Heart left ventricle (tissue), 16 donors: Measurements from ENCODE around the gene MYH15. TPM values are rescaled to one million over a fixed set of nuclear protein-coding genes. Genes with fewer than 3 reads are reported as not detected.

Experiments used
- ATAC-seq, 4 donors: fragments of 200-7000 bp; cut with Tn5 transposase; one replicate each; pipeline ENCODE4 v1.9.1; 2020 to 2022; ENCODE audit warnings: moderate library complexity in 4 of 4, mild to moderate bottlenecking in 3 of 4, moderate number of reproducible peaks in 1 of 4
- DNase-seq, 5 donors: peaks; one replicate each; pipeline ENCODE4 v3.0.0-alpha.2; 2020
- H3K27ac ChIP-seq, 12 donors: fragments of 200-600 bp; sonication (generic) in 4 of 12; one replicate each; pipeline versions ENCODE4 v1.5.0 to v1.8.0; 2016 to 2022; ENCODE audit warnings: mild to moderate bottlenecking in 2 of 12
- H3K27me3 ChIP-seq, 9 donors: fragments of 200-600 bp; sonication (generic) in 2 of 9; one replicate each; pipeline versions ENCODE4 v1.5.1 to v1.8.0; 2016 to 2022; ENCODE audit warnings: mild to moderate bottlenecking in 3 of 9
- H3K36me3 ChIP-seq, 9 donors: fragments of 200-600 bp; sonication (generic) in 2 of 9; one replicate each; pipeline versions ENCODE4 v1.5.0 to v1.8.0; 2018 to 2022; ENCODE audit warnings: mild to moderate bottlenecking in 2 of 9
- H3K4me1 ChIP-seq, 12 donors: fragments of 200-600 bp; sonication (generic) in 4 of 12; one replicate each; pipeline versions ENCODE4 v1.5.0 to v1.8.0; 2016 to 2022; ENCODE audit warnings: mild to moderate bottlenecking in 3 of 12
- H3K4me3 ChIP-seq, 12 donors: fragments of 200-600 bp; sonication (generic) in 4 of 12; one replicate each; pipeline versions ENCODE4 v1.5.0 to v1.8.0; 2017 to 2022; ENCODE audit warnings: mild to moderate bottlenecking in 9 of 12, moderate library complexity in 4 of 12
- H3K9me3 ChIP-seq, 12 donors: fragments of 200-600 bp; sonication (generic) in 4 of 12; one replicate each; pipeline versions ENCODE4 v1.5.0 to v1.8.0; 2016 to 2022; ENCODE audit warnings: mild to moderate bottlenecking in 1 of 12
- CTCF ChIP-seq, 12 donors: fragments of 200-600 bp; sonication (generic) in 4 of 12; IDR thresholded peaks; one replicate each; pipeline versions ENCODE4 v1.5.0 to v1.8.0; 2018 to 2022; ENCODE audit warnings: antibody characterized with exemption in 12 of 12, mild to moderate bottlenecking in 5 of 12
- POLR2A ChIP-seq, 2 donors: fragments of 450-650 bp; IDR thresholded peaks; one replicate each; pipeline ENCODE4 v1.6.1; 2017; ENCODE audit warnings: antibody characterized with exemption in 2 of 2, mild to moderate bottlenecking in 2 of 2, moderate library complexity in 2 of 2
- WGBS, 4 donors: extraction: QIAGEN DNeasy Blood & Tissue Kit in 2 of 4; methylation state at CpG; one replicate each; pipeline versions ENCODE4 v1.1.5 to v1.1.7; 2013 to 2018; 5-methylcytosine and 5-hydroxymethylcytosine counted together
- intact Hi-C, 10 donors: fragments of 100-400 bp; cut with DNase I; formaldehyde crosslinking; loops; one replicate each; pipeline versions ENCODE4 v1.11.1 to v1.14.2; 2022
- polyA plus RNA-seq, 2 donors: library from polyadenylated mRNA; stranded (reverse); fragments of 200-250 nt; gene quantifications; one replicate each; pipeline ENCODE4 v1.2.3, GENCODE V29; 2013
- total RNA-seq, 9 donors: library from RNA; depleted of rRNA in 2 of 9; stranded (reverse); fragments of >200 nt in 2 of 9; fragmentation: NEBNext Ultra II Directional in 3 of 9; extraction: Animal tissue kit (Norgen Biotek cat#: 25700) in 3 of 9; gene quantifications; one replicate each; pipeline versions ENCODE4 v1.1.0 to v1.2.4, GENCODE V29; 2016 to 2023
- donor health status: ischemic (EF 13 %, LVEDD 7.1; RV severe dilation, severe dysfunction).
- donor health status: healthy with polysubstance abuse.
- donor health status: DM: no; HTN: yes; CAD: no.
- donor health status: DM: no; HTN: no; CAD: no.
- donor health status: ischemic (EF 25% LVEDD 6.9; RV normal size, moderate dysfunction).
- donor health status: ischemic (EF 25% LVEDD 5.7; RV mildly dilated, moderate dysfunction).
- donor health status: healthy.
- donor health status: DM: yes; HTN: yes; CAD: no.
- donor health status: ischemic (EF 35%, LVEDD 5.7; RV mildly dilated, moderate dysfunction).
- donor health status: nonischemic (EF 11% LVEDD 7.7; RV severe dilation, severe dysfunction).
- donor health status: DM: yes; HTN: yes; CAD: no.
- donor health status: PGD.
- donor health status: ischemic (EF 29% LVEDD 5.4; RV normal size, mild dysfunction).
- donor health status: nonischemic (EF 23%, LVEDD 6.1; RV moderate dilation, normal function).

MYH15 gene
- total and polyA plus RNA-seq, 11 donors = 0.08 to 1.2 (median 0.27) TPM

GRCh38 chr3:108409800-108410178, 100.6 kb downstream of the MYH15 start:
- intact Hi-C loops = loop anchor here in 5 of 10 donors (5.0 to 10.0 kb wide), 4 partner anchors 465 to 475 kb away; no protein-coding TSS in a partner anchor
- ATAC-seq = no peak

GRCh38 chr3:108408883-108409799, 101.3 kb downstream of the MYH15 start:
- no peak for ATAC-seq
- intact Hi-C loops = loop anchor here in 5 of 10 donors (5.0 to 10.0 kb wide), 4 partner anchors 464 to 474 kb away; no protein-coding TSS in a partner anchor
- H3K9me3 ChIP-seq = no peaks in the 10 kb centered on the region
- peaks cover 0 to 8% (median 0%) of the 10 kb centered on the region in 12 donors for H3K4me1 ChIP-seq
- H3K4me3 ChIP-seq = no peak overlapping the region
- DNase-seq = no peak
- no peaks in the 10 kb centered on the region for H3K36me3 ChIP-seq
- TF ChIP-seq CTCF (IDR thresholded peaks at IDR 0.05) (no peak), POLR2A (IDR thresholded peaks at IDR 0.05) (no peak)
- 89 to 95% (median 91%) methylated on average over 7 of the region's 7 CpGs for WGBS, 4 donors
- H3K27me3 ChIP-seq = no peaks in the 10 kb centered on the region
- no peak overlapping the region for H3K27ac ChIP-seq

More at GRCh38 chr3:108409800-108410178, 100.6 kb downstream of the MYH15 start:
- no peak overlapping the region for H3K27ac ChIP-seq
- TF ChIP-seq CTCF (IDR thresholded peaks at IDR 0.05) (no peak), POLR2A (IDR thresholded peaks at IDR 0.05) (no peak)
- H3K27me3 ChIP-seq = no peaks in the 10 kb centered on the region
- WGBS, 4 donors = 91 to 94% (median 93%) methylated on average over 4 of the region's 4 CpGs
- no peak for DNase-seq
- no peak overlapping the region for H3K4me3 ChIP-seq
- no peaks in the 10 kb centered on the region for H3K36me3 ChIP-seq
- peaks cover 0 to 8% (median 0%) of the 10 kb centered on the region in 12 donors for H3K4me1 ChIP-seq
- H3K9me3 ChIP-seq = no peaks in the 10 kb centered on the region

- no peak overlapping the region for H3K27ac ChIP-seq
- H3K27me3 ChIP-seq = no peaks in the 10 kb centered on the region
- TF ChIP-seq CTCF (IDR thresholded peaks at IDR 0.05) (no peak), POLR2A (IDR thresholded peaks at IDR 0.05) (no peak)
- no peak for ATAC-seq
- intact Hi-C loops = loop anchor here in 6 of 10 donors (2.0 to 10.0 kb wide), 5 partner anchors 463 to 473 kb away; no protein-coding TSS in a partner anchor
- no peaks in the 10 kb centered on the region for H3K9me3 ChIP-seq
- no peak for DNase-seq
- no peak overlapping the region for H3K4me3 ChIP-seq
- 52 to 70% (median 60%) methylated on average over 3 of the region's 3 CpGs for WGBS, 4 donors
- H3K4me1 ChIP-seq = peaks cover 0 to 8% (median 0%) of the 10 kb centered on the region in 12 donors
- H3K36me3 ChIP-seq = no peaks in the 10 kb centered on the region
Observed at GRCh38 chr3:108407886-108408285, 102.5 kb downstream of the MYH15 start.

GRCh38 chr3:108406661-108407206, 103.7 kb downstream of the MYH15 start:
- 17 to 46% (median 40%) methylated on average over 7 of the region's 7 CpGs for WGBS, 4 donors
- H3K27me3 ChIP-seq = no peaks in the 10 kb centered on the region
- ATAC-seq (peak; percentile 69 to 89 (median 74)), DNase-seq (no peak)
- TF ChIP-seq POLR2A (IDR thresholded peaks at IDR 0.05) (no peak), CTCF (IDR thresholded peaks at IDR 0.05) (peak; percentile 27 to 67 (median 53))
- H3K27ac ChIP-seq = no peak overlapping the region
- no peak overlapping the region for H3K4me3 ChIP-seq
- intact Hi-C loops = loop anchor here in 7 of 10 donors (1.0 to 10.0 kb wide), 6 partner anchors 462 to 472 kb away; no protein-coding TSS in a partner anchor
- H3K4me1 ChIP-seq = peaks cover 0 to 8% (median 0%) of the 10 kb centered on the region in 12 donors
- H3K9me3 ChIP-seq = no peaks in the 10 kb centered on the region
- no peaks in the 10 kb centered on the region for H3K36me3 ChIP-seq
